OCI-LY7 (cell line): ENCODE results near the gene OAS2. TPM values are rescaled to one million over a fixed set of nuclear protein-coding genes. Genes with fewer than 3 reads are reported as not detected.
"Not testable (repeated sequence)": the region's sequence is repeated elsewhere in the genome, so short reads cannot be mapped to it uniquely, and the experiment has no call there.

Source experiments
- BruUV-seq: library from RNA; stranded (reverse); fragments of 400-500 nt; replicated peaks from 2 replicates; lab custom pipeline; 2021; lab: Mats Ljungman, UMichigan
- CTCF ChIA-PET: fragments of 300-600 bp; sonication (Branson Sonifier 250); formaldehyde crosslinking; loops from one replicate; lab custom pipeline; 2022; ENCODE audit warnings: antibody characterized with exemption; ENCODE audit not compliant: unreplicated experiment; lab: Charles Lee
- POLR2A ChIA-PET: fragments of 300-600 bp; sonication (Branson Sonifier 250); formaldehyde crosslinking; loops from one replicate; lab custom pipeline; 2022; ENCODE audit warnings: antibody characterized with exemption; lab: Charles Lee
- DNase-seq: peaks from one replicate; pipeline ENCODE4 v3.0.0-alpha.2; 2015; ENCODE audit warnings: low spot score
- H2AFZ ChIP-seq: fragments of 200-600 bp; sonication (generic), shearing (Covaris generic); 2 replicates; pipeline ENCODE4 v1.6.1; 2014; ENCODE audit warnings: mild to moderate bottlenecking, antibody characterized with exemption, low read length, moderate library complexity
- H3K27ac ChIP-seq: fragments of 200-600 bp; sonication (generic); 2 replicates; pipeline ENCODE4 v1.5.1; 2014; ENCODE audit warnings: mixed run types, low read depth, mild to moderate bottlenecking, moderate library complexity, low read length, inconsistent platforms; ENCODE audit not compliant: poor library complexity, severe bottlenecking
- H3K36me3 ChIP-seq: fragments of 200-600 bp; sonication (generic); 2 replicates; pipeline ENCODE4 v1.6.1; 2014; ENCODE audit warnings: mild to moderate bottlenecking, antibody characterized with exemption, low read length, moderate library complexity, mixed read lengths; ENCODE audit not compliant: insufficient read depth
- H3K4me1 ChIP-seq: fragments of 200-600 bp; sonication (generic); 2 replicates; pipeline ENCODE4 v1.5.1; 2014; ENCODE audit warnings: mild to moderate bottlenecking, low read length; ENCODE audit not compliant: insufficient read depth, poor library complexity, severe bottlenecking
- H3K4me2 ChIP-seq: fragments of 200-600 bp; sonication (generic); 2 replicates; pipeline ENCODE4 v1.6.1; 2014; ENCODE audit warnings: mild to moderate bottlenecking, low read length
- H3K4me3 ChIP-seq: fragments of 200-600 bp; sonication (generic); 2 replicates; pipeline ENCODE4 v1.5.1; 2014; ENCODE audit warnings: mild to moderate bottlenecking, low read depth, low read length; ENCODE audit not compliant: poor library complexity, severe bottlenecking
- H3K79me2 ChIP-seq: fragments of 200-600 bp; sonication (generic); 2 replicates; pipeline ENCODE4 v1.6.1; 2016; ENCODE audit warnings: low read depth, mild to moderate bottlenecking, low read length, moderate library complexity, mixed read lengths; ENCODE audit not compliant: insufficient read depth
- H3K9me2 ChIP-seq: fragments of 200-600 bp; sonication (generic); 2 replicates; pipeline ENCODE4 v1.6.1; 2016; ENCODE audit warnings: mild to moderate bottlenecking, low read length, mixed read lengths; ENCODE audit not compliant: insufficient read depth
- H3K9me3 ChIP-seq: fragments of 200-600 bp; sonication (generic); 2 replicates; pipeline ENCODE4 v1.6.1; 2014; ENCODE audit warnings: mild to moderate bottlenecking, mixed run types, low read length, mixed read lengths
- H4K20me1 ChIP-seq: fragments of 200-600 bp; sonication (generic); 2 replicates; pipeline ENCODE4 v1.6.1; 2014; ENCODE audit warnings: mild to moderate bottlenecking, antibody characterized with exemption, low read length, moderate library complexity, mixed read lengths; ENCODE audit not compliant: insufficient read depth
- EZH2phosphoT487 ChIP-seq: fragments of 200-600 bp; sonication (generic); IDR thresholded peaks from 2 replicates; pipeline ENCODE4 v1.6.1; 2018; ENCODE audit warnings: low read depth, borderline replicate concordance, mild to moderate bottlenecking, mixed run types, antibody characterized with exemption, low read length, moderate library complexity, mixed read lengths
- intact Hi-C: fragments of 100-400 bp; cut with micrococcal nuclease; formaldehyde crosslinking; loops from one replicate; pipeline ENCODE4 v1.10.0; 2022; ENCODE audit not compliant: unreplicated experiment
- total RNA-seq, 2 experiments: library from RNA; depleted of rRNA in 1 of 2; stranded (reverse); fragments of >200 nt in 1 of 2; shearing (Covaris generic) in 1 of 2; gene quantifications; 2 replicates each; pipeline ENCODE4 v1.2.3, GENCODE V29; 2014 to 2022
- TF ChIP-seq, protein P1 (sequence below): fragments of 200-600 bp; sonication (generic); conservative IDR thresholded peaks from 2 replicates; pipeline ENCODE4 v1.5.1; 2014; ENCODE audit warnings: mild to moderate bottlenecking, antibody characterized with exemption, low read length, moderate library complexity, mixed read lengths

Gene OAS2
- total RNA-seq, 2 experiments from 2014 or later, result 33.2 to 46.8 TPM

DNA sequence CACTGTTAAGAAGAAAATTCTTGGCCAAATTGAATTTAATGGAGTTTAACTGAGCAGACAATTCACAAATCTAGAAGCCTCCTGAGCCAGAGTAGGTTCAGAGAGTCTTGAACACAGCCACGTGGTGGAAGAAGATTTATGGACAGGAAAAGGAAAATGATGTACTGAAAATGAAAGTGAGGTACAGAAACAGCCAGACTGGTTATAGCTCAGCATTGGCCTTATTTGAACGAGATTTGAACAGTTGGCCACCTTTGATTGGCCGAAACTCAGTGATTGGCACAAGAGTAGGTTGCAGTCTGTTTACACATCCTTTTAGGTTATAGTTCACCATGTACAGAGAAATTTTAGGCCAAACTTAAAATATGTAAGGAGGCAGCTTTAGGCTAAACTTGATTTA is 9.9 kb downstream of the OAS2 start:
- no peaks in the 10 kb centered on the region for H3K9me2 ChIP-seq
- intact Hi-C loops, result no loop called here
- BruUV-seq, result no TSS peak
- ChIA-PET CTCF (no interaction called here), POLR2A (interaction anchor here (0.7 to 1.2 kb wide), 4 partner anchors 10 to 63 kb away, joined by 3 to 4 read pairs (median 3); partner anchors contain the start of gene OAS2)
- H3K9me3 ChIP-seq, result peaks cover 27% of the 10 kb centered on the region
- peak overlapping the region; percentile 39 for H3K27ac ChIP-seq
- H3K79me2 ChIP-seq, result peaks cover 40% of the 10 kb centered on the region; the same call in 1 of the 2 replicates
- H3K36me3 ChIP-seq, result peaks cover 97% of the 10 kb centered on the region
- no peak overlapping the region for H3K4me2 ChIP-seq
- no peak for TF ChIP-seq EZH2phosphoT487
- TF ChIP-seq, protein P1, sequence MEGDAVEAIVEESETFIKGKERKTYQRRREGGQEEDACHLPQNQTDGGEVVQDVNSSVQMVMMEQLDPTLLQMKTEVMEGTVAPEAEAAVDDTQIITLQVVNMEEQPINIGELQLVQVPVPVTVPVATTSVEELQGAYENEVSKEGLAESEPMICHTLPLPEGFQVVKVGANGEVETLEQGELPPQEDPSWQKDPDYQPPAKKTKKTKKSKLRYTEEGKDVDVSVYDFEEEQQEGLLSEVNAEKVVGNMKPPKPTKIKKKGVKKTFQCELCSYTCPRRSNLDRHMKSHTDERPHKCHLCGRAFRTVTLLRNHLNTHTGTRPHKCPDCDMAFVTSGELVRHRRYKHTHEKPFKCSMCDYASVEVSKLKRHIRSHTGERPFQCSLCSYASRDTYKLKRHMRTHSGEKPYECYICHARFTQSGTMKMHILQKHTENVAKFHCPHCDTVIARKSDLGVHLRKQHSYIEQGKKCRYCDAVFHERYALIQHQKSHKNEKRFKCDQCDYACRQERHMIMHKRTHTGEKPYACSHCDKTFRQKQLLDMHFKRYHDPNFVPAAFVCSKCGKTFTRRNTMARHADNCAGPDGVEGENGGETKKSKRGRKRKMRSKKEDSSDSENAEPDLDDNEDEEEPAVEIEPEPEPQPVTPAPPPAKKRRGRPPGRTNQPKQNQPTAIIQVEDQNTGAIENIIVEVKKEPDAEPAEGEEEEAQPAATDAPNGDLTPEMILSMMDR, result no peak
- peaks cover 16% of the 10 kb centered on the region for H3K4me1 ChIP-seq
- H4K20me1 ChIP-seq, result no peaks in the 10 kb centered on the region
- H2AFZ ChIP-seq, result no peak overlapping the region
- peak; percentile 45 for DNase-seq
- H3K4me3 ChIP-seq, result no peak overlapping the region

DNA sequence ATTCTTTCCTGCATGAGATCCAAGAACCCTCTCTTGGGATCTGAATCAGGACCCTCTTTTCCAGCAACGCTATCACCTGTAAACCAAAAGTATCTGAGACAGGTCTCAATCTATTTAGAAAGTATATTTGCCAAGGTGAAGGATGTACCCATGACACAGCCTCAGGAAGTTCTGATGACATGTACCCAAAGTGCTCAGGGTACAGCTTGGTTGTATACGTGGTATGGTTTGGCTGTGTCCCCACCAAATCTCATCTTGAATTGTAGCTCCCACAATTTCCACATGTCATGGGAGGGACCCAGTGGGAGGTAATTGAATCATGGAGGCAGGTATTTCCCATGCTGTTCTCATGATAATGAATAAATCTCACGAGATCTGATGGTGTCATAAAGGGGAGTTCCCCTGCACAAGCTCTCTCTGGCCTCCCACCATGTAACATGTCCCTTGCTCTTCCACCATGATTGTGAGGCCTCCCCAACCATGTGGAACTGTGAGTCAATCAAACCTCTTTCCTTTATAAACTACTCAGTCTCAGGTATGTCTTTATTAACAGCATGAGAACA is 10.6 kb downstream of the OAS2 start:
- H3K9me2 ChIP-seq, H4K20me1 ChIP-seq, DNase-seq, H2AFZ ChIP-seq, CTCF ChIA-PET, H3K4me2 ChIP-seq, BruUV-seq, H3K4me3 ChIP-seq, intact Hi-C loops: not testable (repeated sequence)
- H3K9me3 ChIP-seq, result peaks cover 27% of the 10 kb centered on the region
- peak overlapping the region; percentile 16 for H3K27ac ChIP-seq
- POLR2A ChIA-PET, result interaction anchor here (0.6 to 1.1 kb wide), 4 partner anchors 11 to 233 kb away, joined by 3 read pairs; no protein-coding TSS in a partner anchor
- peaks cover 21% of the 10 kb centered on the region for H3K4me1 ChIP-seq
- peaks cover 97% of the 10 kb centered on the region for H3K36me3 ChIP-seq
- H3K79me2 ChIP-seq, result peaks cover 33% of the 10 kb centered on the region; the same call in 1 of the 2 replicates

DNA sequence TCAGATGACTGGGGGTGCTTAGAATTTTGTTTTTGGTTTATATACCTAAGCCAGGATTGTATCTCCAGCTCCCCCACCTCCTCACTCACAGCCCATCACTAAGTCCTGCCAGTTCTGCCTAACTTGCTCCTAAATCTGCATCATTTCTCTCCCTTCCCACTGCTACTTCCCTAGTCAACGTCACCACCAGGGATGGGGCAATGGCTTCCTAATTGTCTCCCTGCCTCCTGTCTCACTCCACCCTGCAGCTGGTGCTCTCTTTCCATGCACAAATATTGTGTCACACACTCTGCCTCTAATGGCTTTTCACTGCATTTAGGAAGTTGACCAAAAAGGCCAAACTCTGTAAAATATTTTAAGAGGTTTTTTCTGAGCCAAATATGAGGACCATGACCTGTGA is 11.5 kb downstream of the OAS2 start:
- no peaks in the 10 kb centered on the region for H4K20me1 ChIP-seq
- peaks cover 97% of the 10 kb centered on the region for H3K36me3 ChIP-seq
- H3K27ac ChIP-seq, result no peak overlapping the region
- no peak overlapping the region for H3K4me2 ChIP-seq
- H3K4me3 ChIP-seq, result no peak overlapping the region
- BruUV-seq, result no TSS peak
- no peak for DNase-seq
- peaks cover 27% of the 10 kb centered on the region for H3K9me3 ChIP-seq
- peaks cover 21% of the 10 kb centered on the region for H3K4me1 ChIP-seq
- H2AFZ ChIP-seq, result no peak overlapping the region
- H3K79me2 ChIP-seq, result peaks cover 24% of the 10 kb centered on the region; the same call in 1 of the 2 replicates
- TF ChIP-seq, protein P1, result no peak
- no peak for TF ChIP-seq EZH2phosphoT487
- POLR2A ChIA-PET, result no interaction called here
- CTCF ChIA-PET, result no interaction called here
- no peaks in the 10 kb centered on the region for H3K9me2 ChIP-seq
- intact Hi-C loops, result no loop called here
